Parathyroid adenoma (tissue), 2 donors: Measurements from ENCODE around the gene PHLDB2.

ENCODE experiments used
- H2AFZ ChIP-seq: fragments of 300-600 bp; sonication (generic); one replicate; pipeline ENCODE4 v1.7.0; 2017; ENCODE audit warnings: antibody characterized with exemption, mild to moderate bottlenecking
- H3K27ac ChIP-seq: fragments of 300-600 bp; sonication (generic); one replicate; pipeline ENCODE4 v1.7.0; 2017
- H3K27me3 ChIP-seq: fragments of 300-600 bp; sonication (generic); one replicate; pipeline ENCODE4 v1.7.0; 2017; ENCODE audit warnings: low read length; ENCODE audit not compliant: control insufficient read depth, insufficient read depth
- H3K36me3 ChIP-seq: fragments of 300-600 bp; sonication (generic); one replicate; pipeline ENCODE4 v1.7.0; 2017; ENCODE audit warnings: low read length; ENCODE audit not compliant: control insufficient read depth, insufficient read depth
- H3K4me1 ChIP-seq: fragments of 300-600 bp; sonication (generic); one replicate; pipeline ENCODE4 v1.7.0; 2017; ENCODE audit warnings: control low read depth
- H3K4me2 ChIP-seq: fragments of 300-600 bp; sonication (generic); one replicate; pipeline ENCODE4 v1.7.0; 2017; ENCODE audit warnings: low read length
- H3K4me3 ChIP-seq: fragments of 300-600 bp; sonication (generic); one replicate; pipeline ENCODE4 v1.7.0; 2017; ENCODE audit warnings: low read depth, low read length
- H3K79me2 ChIP-seq: fragments of 300-600 bp; sonication (generic); one replicate; pipeline ENCODE4 v1.7.0; 2017; ENCODE audit warnings: control low read depth
- H3K9ac ChIP-seq: fragments of 300-600 bp; sonication (generic); one replicate; pipeline ENCODE4 v1.7.0; 2017; ENCODE audit warnings: mild to moderate bottlenecking
- H3K9me3 ChIP-seq: fragments of 300-600 bp; sonication (generic); one replicate; pipeline ENCODE4 v1.7.0; 2017; ENCODE audit warnings: low read length; ENCODE audit not compliant: control insufficient read depth
- TF ChIP-seq, protein P1 (sequence below): fragments of 300-600 bp; sonication (generic); IDR thresholded peaks from one replicate; pipeline ENCODE4 v1.7.0; 2017; ENCODE audit warnings: antibody characterized with exemption, mild to moderate bottlenecking
- donor health status: primary hyperparathyroidism.

PHLDB2 gene

GRCh38 chr3:111846717-111847116 lies 12.3 kb upstream of the PHLDB2 start:
- H3K36me3 ChIP-seq, result no peaks in the 10 kb centered on the region
- no peak overlapping the region for H3K27ac ChIP-seq
- H3K4me1 ChIP-seq, result no peaks in the 10 kb centered on the region
- TF ChIP-seq, protein P1, sequence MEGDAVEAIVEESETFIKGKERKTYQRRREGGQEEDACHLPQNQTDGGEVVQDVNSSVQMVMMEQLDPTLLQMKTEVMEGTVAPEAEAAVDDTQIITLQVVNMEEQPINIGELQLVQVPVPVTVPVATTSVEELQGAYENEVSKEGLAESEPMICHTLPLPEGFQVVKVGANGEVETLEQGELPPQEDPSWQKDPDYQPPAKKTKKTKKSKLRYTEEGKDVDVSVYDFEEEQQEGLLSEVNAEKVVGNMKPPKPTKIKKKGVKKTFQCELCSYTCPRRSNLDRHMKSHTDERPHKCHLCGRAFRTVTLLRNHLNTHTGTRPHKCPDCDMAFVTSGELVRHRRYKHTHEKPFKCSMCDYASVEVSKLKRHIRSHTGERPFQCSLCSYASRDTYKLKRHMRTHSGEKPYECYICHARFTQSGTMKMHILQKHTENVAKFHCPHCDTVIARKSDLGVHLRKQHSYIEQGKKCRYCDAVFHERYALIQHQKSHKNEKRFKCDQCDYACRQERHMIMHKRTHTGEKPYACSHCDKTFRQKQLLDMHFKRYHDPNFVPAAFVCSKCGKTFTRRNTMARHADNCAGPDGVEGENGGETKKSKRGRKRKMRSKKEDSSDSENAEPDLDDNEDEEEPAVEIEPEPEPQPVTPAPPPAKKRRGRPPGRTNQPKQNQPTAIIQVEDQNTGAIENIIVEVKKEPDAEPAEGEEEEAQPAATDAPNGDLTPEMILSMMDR, result no peak
- no peak overlapping the region for H3K4me3 ChIP-seq
- no peaks in the 10 kb centered on the region for H3K27me3 ChIP-seq
- no peak overlapping the region for H3K9ac ChIP-seq
- H2AFZ ChIP-seq, result no peak overlapping the region
- H3K9me3 ChIP-seq, result no peaks in the 10 kb centered on the region
- H3K79me2 ChIP-seq, result no peaks in the 10 kb centered on the region
- H3K4me2 ChIP-seq, result no peak overlapping the region

DNA sequence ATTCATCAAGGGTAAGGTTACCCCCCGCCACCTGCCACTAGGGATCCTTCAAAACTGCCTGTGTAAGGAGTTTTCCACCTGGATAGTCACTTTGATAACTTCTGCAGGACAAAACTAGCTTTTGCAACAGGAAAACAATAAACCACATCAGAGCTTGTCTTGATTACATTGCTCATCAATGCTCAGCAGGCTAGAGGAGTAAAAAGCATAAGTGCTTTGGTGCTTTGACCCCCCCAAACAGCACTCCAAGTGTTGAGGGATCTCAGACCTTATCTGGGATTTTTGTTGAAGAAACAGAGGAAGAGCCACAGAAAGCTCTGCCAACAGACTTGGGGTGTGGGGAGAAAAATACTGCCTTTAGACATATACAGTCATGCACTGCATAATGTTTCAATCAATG lies 10.8 kb upstream of the PHLDB2 start:
- Histone ChIP-seq H3K4me2 (no peak overlapping the region), H3K9me3 (no peaks in the 10 kb centered on the region), H3K27ac (no peak overlapping the region), H3K4me3 (no peak overlapping the region), H2AFZ (no peak overlapping the region), H3K4me1 (no peaks in the 10 kb centered on the region), H3K79me2 (no peaks in the 10 kb centered on the region), H3K36me3 (no peaks in the 10 kb centered on the region), H3K27me3 (no peaks in the 10 kb centered on the region), H3K9ac (no peak overlapping the region)
- TF ChIP-seq, protein P1, result no peak

- Histone ChIP-seq H3K36me3 (no peaks in the 10 kb centered on the region), H3K4me3 (no peak overlapping the region), H2AFZ (no peak overlapping the region), H3K27me3 (no peaks in the 10 kb centered on the region), H3K9ac (no peak overlapping the region), H3K4me1 (no peaks in the 10 kb centered on the region), H3K9me3 (no peaks in the 10 kb centered on the region), H3K4me2 (no peak overlapping the region), H3K79me2 (no peaks in the 10 kb centered on the region), H3K27ac (no peak overlapping the region)
- TF ChIP-seq, protein P1, result no peak
Observed at GRCh38 chr3:111848778-111849177, 10.3 kb upstream of the PHLDB2 start.

- TF ChIP-seq, protein P1, result no peak
- H3K4me1 ChIP-seq, result no peaks in the 10 kb centered on the region
- H3K9ac ChIP-seq, result no peak overlapping the region
- H3K27ac ChIP-seq, result no peak overlapping the region
- H2AFZ ChIP-seq, result no peak overlapping the region
- no peaks in the 10 kb centered on the region for H3K27me3 ChIP-seq
- H3K79me2 ChIP-seq, result no peaks in the 10 kb centered on the region
- H3K4me2 ChIP-seq, result no peak overlapping the region
- H3K4me3 ChIP-seq, result no peak overlapping the region
- H3K9me3 ChIP-seq, result no peaks in the 10 kb centered on the region
- no peaks in the 10 kb centered on the region for H3K36me3 ChIP-seq
Observed at GRCh38 chr3:111850537-111850936, 8.5 kb upstream of the PHLDB2 start.

- TF ChIP-seq, protein P1, result no peak
- Histone ChIP-seq H3K9ac (no peak overlapping the region), H2AFZ (peak overlapping the region; percentile 14), H3K27me3 (no peaks in the 10 kb centered on the region), H3K79me2 (no peaks in the 10 kb centered on the region), H3K4me1 (no peaks in the 10 kb centered on the region), H3K4me3 (no peak overlapping the region), H3K4me2 (no peak overlapping the region), H3K9me3 (no peaks in the 10 kb centered on the region), H3K36me3 (no peaks in the 10 kb centered on the region), H3K27ac (no peak overlapping the region)
Observed at GRCh38 chr3:111851511-111851954, 7.5 kb upstream of the PHLDB2 start.
